ENCODE results near the gene PDXP.

PDXP gene

DNA sequence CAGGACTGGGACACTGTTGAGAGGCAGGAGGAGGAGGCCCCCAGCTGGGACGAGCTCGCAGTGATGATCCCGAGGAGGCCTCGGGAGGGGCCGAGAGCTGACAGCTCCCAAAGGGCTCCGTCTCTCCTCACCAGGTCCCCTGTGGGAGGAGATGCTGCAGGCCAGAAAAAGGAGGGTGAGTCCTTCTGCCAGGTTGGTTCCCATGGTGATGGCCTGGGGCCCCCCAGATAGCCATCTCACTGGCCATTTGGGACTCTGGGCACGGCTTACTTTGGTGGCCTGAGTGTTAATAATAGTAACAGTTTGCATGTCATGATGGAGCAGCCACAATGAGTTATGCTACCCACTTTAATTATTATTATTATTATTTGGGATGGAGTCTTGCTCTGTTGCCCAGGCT is 57.2 kb downstream of the PDXP start:
- no peak for DNase-seq (ENCODE audit: insufficient read length, low spot score)
- FAIRE-seq = no peak
- TF ChIP-seq, protein P1, sequence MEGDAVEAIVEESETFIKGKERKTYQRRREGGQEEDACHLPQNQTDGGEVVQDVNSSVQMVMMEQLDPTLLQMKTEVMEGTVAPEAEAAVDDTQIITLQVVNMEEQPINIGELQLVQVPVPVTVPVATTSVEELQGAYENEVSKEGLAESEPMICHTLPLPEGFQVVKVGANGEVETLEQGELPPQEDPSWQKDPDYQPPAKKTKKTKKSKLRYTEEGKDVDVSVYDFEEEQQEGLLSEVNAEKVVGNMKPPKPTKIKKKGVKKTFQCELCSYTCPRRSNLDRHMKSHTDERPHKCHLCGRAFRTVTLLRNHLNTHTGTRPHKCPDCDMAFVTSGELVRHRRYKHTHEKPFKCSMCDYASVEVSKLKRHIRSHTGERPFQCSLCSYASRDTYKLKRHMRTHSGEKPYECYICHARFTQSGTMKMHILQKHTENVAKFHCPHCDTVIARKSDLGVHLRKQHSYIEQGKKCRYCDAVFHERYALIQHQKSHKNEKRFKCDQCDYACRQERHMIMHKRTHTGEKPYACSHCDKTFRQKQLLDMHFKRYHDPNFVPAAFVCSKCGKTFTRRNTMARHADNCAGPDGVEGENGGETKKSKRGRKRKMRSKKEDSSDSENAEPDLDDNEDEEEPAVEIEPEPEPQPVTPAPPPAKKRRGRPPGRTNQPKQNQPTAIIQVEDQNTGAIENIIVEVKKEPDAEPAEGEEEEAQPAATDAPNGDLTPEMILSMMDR (IDR thresholded peaks at IDR 0.05; ENCODE audit: insufficient read depth, missing control alignments) = no peak

All from D721Med (cell line).